MM.1S (cell line): ENCODE measurements around the gene ST6GALNAC4.

ENCODE experiments used
- EZH2 ChIP-seq: fragments of 300-600 bp; sonication (generic); optimal IDR thresholded peaks from 2 replicates; pipeline ENCODE3; 2017; ENCODE audit warnings: low read depth, mild to moderate bottlenecking, antibody characterized with exemption, low read length, mixed read lengths
- TF ChIP-seq, protein P1 (sequence below): fragments of 300-600 bp; sonication (generic); IDR thresholded peaks from 2 replicates; pipeline ENCODE4 v1.5.1; 2016; ENCODE audit warnings: antibody characterized with exemption, low read length, mixed read lengths

DNA sequence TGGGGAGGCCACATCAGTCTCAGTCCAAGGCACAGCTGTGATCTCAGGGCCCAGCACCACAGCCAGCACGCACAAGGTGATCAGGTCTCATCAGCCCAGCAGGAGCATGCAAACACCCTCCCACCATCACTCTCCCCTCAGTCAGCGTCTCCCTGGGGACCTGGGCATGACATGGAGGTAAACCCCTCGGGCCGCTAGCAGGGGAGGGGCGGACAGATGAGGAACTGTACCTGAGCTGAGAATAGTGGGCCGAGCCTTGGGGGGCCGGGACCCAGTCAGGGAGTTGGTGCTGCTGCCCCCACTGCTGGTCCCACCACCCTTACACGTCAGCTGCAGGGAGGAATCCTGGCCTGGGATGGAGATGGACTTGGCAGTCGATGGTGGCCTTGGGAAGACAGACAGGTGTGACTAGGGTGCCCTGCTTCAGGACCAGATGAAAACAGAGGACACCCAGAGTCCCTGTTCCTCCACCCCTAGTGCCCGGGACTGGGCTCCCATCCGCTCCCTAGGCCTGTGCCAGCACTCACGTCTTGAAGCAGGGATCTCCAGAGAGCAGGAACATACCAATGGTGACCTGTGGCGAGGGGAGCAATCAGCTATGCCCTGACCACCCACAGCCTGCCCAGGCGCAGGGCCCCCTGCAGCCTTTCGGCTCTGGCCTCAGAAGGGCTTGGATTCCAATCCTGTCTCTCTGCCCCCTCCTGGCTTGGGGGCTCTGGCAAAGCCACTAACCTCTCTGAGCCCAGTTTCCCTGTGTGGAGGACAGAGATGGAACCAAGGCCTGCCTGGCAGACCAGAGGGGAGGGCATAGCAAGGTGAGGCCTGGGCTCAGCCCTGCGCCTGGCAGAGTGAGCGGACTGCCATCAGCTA lies 31.2 kb upstream of the ST6GALNAC4 start:
- TF ChIP-seq, protein P1, sequence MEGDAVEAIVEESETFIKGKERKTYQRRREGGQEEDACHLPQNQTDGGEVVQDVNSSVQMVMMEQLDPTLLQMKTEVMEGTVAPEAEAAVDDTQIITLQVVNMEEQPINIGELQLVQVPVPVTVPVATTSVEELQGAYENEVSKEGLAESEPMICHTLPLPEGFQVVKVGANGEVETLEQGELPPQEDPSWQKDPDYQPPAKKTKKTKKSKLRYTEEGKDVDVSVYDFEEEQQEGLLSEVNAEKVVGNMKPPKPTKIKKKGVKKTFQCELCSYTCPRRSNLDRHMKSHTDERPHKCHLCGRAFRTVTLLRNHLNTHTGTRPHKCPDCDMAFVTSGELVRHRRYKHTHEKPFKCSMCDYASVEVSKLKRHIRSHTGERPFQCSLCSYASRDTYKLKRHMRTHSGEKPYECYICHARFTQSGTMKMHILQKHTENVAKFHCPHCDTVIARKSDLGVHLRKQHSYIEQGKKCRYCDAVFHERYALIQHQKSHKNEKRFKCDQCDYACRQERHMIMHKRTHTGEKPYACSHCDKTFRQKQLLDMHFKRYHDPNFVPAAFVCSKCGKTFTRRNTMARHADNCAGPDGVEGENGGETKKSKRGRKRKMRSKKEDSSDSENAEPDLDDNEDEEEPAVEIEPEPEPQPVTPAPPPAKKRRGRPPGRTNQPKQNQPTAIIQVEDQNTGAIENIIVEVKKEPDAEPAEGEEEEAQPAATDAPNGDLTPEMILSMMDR: no peak
- no peak for TF ChIP-seq EZH2
